ENCODE measurements around the gene ANKRD30A. TPM values are rescaled to one million over a fixed set of nuclear protein-coding genes. Genes with fewer than 3 reads are reported as not detected.

Gene ANKRD30A
- total RNA-seq, 4 donors from 2014 or later = not detected

GRCh38 chr10:37403776-37404175, 278.4 kb downstream of the ANKRD30A start:
- no peaks in the 10 kb centered on the region for H3K4me1 ChIP-seq
- no peaks in the 10 kb centered on the region for H3K27me3 ChIP-seq
- 53 to 64% methylated on average over 2 of the region's 2 CpGs for WGBS, 2 donors
- TF ChIP-seq CTCF (IDR thresholded peaks at IDR 0.05) (no peak), POLR2A (IDR thresholded peaks at IDR 0.05) (no peak)
- H3K9me3 ChIP-seq = peaks cover 0 to 24% (median 8%) of the 10 kb centered on the region in 3 donors
- H3K4me3 ChIP-seq = no peak overlapping the region
- H3K27ac ChIP-seq = no peak overlapping the region
- no peak for DNase-seq
- intact Hi-C loops (cut with DNase I) = no loop called here
- no peaks in the 10 kb centered on the region for H3K36me3 ChIP-seq

Small RNA genes within 50 kb of the gene (small RNA-seq; reads per million reads assigned to genes)
- gene RF00019 (0 reads per million in 4 donors), gene RN7SL314P (0 reads per million in 4 donors), gene RNU6-811P (0 reads per million in 4 donors)

All from esophagus squamous epithelium (tissue), 5 donors.